Measurements from ENCODE around the gene OR10A7.

OR10A7 gene

DNA sequence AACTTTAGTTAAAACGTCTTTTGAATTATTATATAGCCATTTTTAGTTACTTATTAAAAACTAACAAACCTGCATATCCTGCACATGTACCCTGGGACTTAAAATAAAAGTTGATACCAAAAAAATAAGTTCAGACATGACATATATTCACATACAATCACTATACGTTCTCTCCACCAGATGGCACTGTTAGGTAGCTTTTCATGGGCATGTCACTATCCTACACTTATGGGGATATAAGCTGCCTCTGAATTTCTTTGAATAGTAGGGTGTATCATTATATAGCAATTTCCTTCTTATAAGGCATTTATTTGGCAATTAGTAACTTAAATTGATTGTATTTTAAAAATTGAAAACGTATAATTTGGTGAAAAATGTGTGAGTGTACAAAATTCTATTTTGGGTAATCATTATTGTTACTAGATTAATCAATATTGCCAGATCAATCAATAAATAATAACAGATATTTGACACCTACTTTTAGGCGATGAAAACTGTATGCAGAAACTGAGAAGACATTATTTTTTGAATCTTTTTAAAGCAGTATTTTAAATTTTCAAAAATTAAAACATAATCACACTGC is 31.8 kb upstream of the OR10A7 start:
- no peaks in the 10 kb centered on the region for H3K27me3 Mint-ChIP-seq (ENCODE audit: low read depth)
- no peak overlapping the region for H3K4me3 Mint-ChIP-seq
- no peaks in the 10 kb centered on the region for H3K36me3 Mint-ChIP-seq (ENCODE audit: low read depth)

DNA sequence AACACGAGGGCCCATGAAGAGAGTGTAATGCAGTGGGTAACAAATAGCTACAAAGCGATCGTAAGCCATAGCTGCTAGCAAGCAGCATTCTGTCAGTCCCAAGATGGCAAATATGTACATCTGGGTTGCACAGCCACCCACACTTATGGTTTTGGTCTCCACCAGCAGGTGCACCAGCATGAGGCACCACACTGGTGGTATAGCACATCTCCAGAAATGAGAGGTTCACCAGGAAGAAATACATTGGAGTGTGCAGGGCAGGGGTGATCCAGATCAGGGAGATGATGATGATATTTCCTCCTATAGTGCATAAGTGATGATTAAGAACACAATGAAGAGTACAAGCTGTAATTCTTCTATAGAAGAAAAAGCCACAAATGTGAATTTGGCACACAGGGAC is 26.4 kb upstream of the OR10A7 start:
- Mint-ChIP-seq H3K9me3 (peaks cover 3% of the 10 kb centered on the region), H3K36me3 (ENCODE audit: low read depth) (no peaks in the 10 kb centered on the region), H3K27ac (no peak overlapping the region), H3K27me3 (ENCODE audit: low read depth) (no peaks in the 10 kb centered on the region), H3K4me1 (no peaks in the 10 kb centered on the region), H3K4me3 (no peak overlapping the region)
- no peak for TF ChIP-seq CTCF (IDR thresholded peaks at IDR 0.05; ENCODE audit: unreplicated experiment in 3 of 3)

More for the DNA sequence above, 31.8 kb upstream of the OR10A7 start:
- TF ChIP-seq CTCF (IDR thresholded peaks at IDR 0.05; ENCODE audit: unreplicated experiment in 3 of 3) = peak; percentile 74 to 91 (median 76)
- peaks cover 3% of the 10 kb centered on the region for H3K9me3 Mint-ChIP-seq
- H3K27ac Mint-ChIP-seq = no peak overlapping the region
- H3K4me1 Mint-ChIP-seq = no peaks in the 10 kb centered on the region

DNA sequence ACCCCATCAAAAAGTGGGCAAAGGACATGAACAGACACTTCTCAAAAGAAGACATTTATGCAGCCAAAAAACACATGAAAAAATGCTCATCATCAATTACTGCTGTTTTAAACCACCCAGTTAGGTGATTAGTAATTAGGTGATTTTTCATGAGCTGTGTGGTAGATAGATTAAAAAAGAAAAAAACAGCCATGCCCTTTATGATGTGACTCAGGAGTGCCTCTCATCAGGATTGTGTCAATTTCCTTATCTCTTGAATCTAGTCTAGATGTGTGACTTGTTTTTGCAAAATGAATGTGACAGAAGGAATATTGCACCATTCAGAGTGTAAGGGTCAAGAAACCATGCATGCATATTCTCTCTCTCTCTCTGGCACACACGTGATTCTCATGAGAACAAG is 5.7 kb downstream of the OR10A7 start:
- no peaks in the 10 kb centered on the region for H3K27me3 Mint-ChIP-seq (ENCODE audit: low read depth)
- no peak overlapping the region for H3K27ac Mint-ChIP-seq
- no peaks in the 10 kb centered on the region for H3K36me3 Mint-ChIP-seq (ENCODE audit: low read depth)
- TF ChIP-seq CTCF (IDR thresholded peaks at IDR 0.05; ENCODE audit: unreplicated experiment in 3 of 3) = no peak
- H3K9me3 Mint-ChIP-seq = peaks cover 3% of the 10 kb centered on the region
- H3K4me3 Mint-ChIP-seq = no peak overlapping the region
- H3K4me1 Mint-ChIP-seq = no peaks in the 10 kb centered on the region

DNA sequence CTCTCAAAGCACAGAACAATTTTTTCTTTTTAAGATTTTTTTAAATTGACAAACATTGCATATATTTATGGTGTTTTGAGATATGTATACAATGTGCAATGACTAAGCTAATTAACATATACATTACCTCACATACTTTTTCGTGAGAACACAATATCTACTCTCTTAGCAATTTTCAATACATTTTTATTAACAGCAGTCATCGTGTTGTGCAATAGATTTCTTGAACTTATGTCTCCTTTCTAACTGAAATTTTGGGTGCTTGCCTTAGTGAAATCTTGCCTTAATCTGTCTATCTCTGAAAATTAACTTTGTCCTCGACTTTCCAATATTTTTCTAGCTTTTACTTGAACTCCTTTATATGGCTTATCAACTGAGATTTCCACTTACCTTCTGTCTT is 6.8 kb downstream of the OR10A7 start:
- Mint-ChIP-seq H3K36me3 (ENCODE audit: low read depth) (no peaks in the 10 kb centered on the region), H3K4me3 (no peak overlapping the region), H3K9me3 (peaks cover 3% of the 10 kb centered on the region), H3K27me3 (ENCODE audit: low read depth) (no peaks in the 10 kb centered on the region), H3K27ac (no peak overlapping the region), H3K4me1 (no peaks in the 10 kb centered on the region)
- no peak for TF ChIP-seq CTCF (IDR thresholded peaks at IDR 0.05; ENCODE audit: unreplicated experiment in 3 of 3)

DNA sequence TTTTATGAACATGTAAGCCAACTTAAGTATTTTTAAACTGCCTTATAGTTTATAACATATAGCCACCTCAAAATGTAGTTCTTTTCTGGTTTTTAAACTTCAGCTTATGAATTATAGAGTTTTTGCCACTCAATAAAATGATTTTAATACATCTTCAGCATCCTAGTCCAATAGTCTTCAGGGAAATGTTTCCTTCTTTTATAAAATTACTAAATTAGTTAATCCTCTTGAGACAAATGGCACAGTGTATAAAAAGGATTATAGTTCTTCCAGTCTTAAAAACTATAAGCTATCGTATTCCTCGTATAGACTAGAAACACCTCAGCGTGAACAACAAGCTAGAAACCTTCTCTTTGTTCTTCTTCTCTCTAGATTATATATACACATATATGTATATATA is 23.5 kb downstream of the OR10A7 start, which contains the start of gene OR6C74:
TSS of gene OR6C74 (plus strand) at position 301 of the 400 bp plus-strand sequence. CDS start 2,679 bp downstream, outside the sequence.
- peaks cover 3% of the 10 kb centered on the region for H3K27me3 Mint-ChIP-seq (ENCODE audit: low read depth)
- H3K9me3 Mint-ChIP-seq = no peaks in the 10 kb centered on the region
- no peaks in the 10 kb centered on the region for H3K4me1 Mint-ChIP-seq
- H3K36me3 Mint-ChIP-seq (ENCODE audit: low read depth) = no peaks in the 10 kb centered on the region
- TF ChIP-seq CTCF (IDR thresholded peaks at IDR 0.05; ENCODE audit: unreplicated experiment in 3 of 3) = no peak
- H3K27ac Mint-ChIP-seq = no peak within 1 kb of the TSS
- H3K4me3 Mint-ChIP-seq = no peak within 1 kb of the TSS

- peaks cover 3% of the 10 kb centered on the region for H3K27me3 Mint-ChIP-seq (ENCODE audit: low read depth)
- TF ChIP-seq CTCF (IDR thresholded peaks at IDR 0.05; ENCODE audit: unreplicated experiment in 3 of 3) = no peak
- H3K4me3 Mint-ChIP-seq = no peak overlapping the region
- no peak overlapping the region for H3K27ac Mint-ChIP-seq
- no peaks in the 10 kb centered on the region for H3K36me3 Mint-ChIP-seq (ENCODE audit: low read depth)
- H3K4me1 Mint-ChIP-seq = no peaks in the 10 kb centered on the region
- no peaks in the 10 kb centered on the region for H3K9me3 Mint-ChIP-seq
These were observed 25.3 kb downstream of the OR10A7 start for GRCh38 chr12:55246159-55246558.

All from nephron (organoid).